Measurements from ENCODE around the gene GATA2.

GATA2 gene

DNA sequence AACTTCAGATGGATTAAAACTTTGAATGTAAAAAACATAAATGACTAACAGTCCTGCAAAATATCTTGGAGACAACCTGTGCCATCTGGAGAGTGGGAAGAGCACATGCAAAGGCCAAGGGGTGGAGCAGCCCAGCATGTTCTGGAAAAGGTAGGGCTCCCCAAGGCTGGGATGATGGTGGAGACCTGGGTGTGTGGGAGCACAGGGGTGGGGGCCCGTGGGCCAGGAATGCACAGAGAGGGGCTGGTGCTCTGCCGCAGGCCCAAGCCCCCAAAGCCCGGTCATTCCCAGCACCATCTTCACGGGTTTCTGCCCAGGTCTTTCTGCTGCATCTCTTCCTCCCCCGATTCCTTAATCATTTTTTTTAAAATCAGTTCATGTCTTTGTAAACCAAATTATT, 9.7 kb upstream of the GATA2 start:
- no peak for DNase-seq (ENCODE audit: extremely low read depth in 1 of 2, low read depth in 1 of 2)

DNA sequence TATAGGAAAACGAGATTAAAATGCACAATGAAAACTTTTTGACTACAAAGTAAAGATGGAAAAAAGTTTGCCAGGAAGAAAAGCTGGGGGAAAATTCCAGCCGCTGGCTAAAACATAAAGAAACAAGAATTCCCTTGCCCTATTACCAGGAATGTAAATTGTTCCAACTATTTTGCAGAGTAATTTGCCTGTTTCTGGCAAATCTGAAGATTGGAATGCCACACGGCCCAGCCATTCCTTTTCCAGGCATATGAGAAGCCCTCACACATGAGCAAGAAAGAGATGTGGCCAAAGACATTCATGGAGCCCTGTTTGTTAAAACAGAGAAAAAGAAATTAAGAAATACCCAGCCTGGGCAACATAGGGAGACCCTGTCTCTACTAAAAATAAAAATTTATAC, 8.4 kb upstream of the GATA2 start:
- no peak for DNase-seq (ENCODE audit: extremely low read depth in 1 of 2, low read depth in 1 of 2)

DNA sequence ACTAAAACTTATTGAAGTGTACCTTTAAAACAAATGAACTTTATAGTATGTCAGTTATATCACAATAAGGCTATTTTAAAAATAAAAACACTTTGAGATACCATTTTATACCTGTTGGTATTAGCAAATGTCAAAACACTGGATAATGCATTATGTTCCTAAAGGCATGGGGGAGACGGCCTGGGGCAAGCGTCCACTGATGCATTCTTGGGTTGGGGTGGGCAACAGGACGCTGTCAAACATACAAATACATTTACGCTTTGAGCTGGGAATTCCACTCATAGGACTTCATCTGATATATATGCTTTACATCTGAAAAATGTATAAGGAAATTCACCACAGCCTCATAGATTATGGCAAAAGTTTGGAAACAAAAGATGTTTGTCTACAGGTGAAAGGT, 7.6 kb upstream of the GATA2 start:
- DNase-seq (ENCODE audit: extremely low read depth in 1 of 2, low read depth in 1 of 2) = no peak

DNA sequence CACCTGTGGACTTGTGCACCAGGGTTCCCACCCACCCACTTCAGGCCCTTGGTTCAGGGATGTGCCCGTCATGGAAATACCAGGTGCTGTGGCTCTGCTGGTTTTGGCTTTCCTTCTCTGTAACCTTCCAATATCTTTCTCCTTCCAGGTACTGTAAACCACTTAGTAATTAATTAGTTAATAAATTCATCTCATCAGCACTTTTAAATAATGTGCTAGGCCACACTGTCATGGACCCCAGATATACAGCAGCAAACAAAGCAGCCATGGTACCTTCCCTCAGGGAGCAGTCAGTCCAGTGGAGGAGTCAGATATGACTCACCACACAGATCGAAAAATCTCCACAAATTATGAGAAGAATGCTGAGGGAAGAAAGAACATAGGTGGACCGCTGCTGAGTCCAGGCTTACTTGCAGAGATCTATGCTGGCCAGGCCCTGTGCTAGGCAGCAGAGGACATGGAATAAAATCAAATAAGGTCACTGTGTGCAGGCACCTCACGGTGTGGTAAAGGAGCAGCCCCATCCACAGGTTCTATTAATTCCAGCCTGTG, 6.8 kb upstream of the GATA2 start:
- DNase-seq (ENCODE audit: extremely low read depth in 1 of 2, low read depth in 1 of 2) = no peak

DNA sequence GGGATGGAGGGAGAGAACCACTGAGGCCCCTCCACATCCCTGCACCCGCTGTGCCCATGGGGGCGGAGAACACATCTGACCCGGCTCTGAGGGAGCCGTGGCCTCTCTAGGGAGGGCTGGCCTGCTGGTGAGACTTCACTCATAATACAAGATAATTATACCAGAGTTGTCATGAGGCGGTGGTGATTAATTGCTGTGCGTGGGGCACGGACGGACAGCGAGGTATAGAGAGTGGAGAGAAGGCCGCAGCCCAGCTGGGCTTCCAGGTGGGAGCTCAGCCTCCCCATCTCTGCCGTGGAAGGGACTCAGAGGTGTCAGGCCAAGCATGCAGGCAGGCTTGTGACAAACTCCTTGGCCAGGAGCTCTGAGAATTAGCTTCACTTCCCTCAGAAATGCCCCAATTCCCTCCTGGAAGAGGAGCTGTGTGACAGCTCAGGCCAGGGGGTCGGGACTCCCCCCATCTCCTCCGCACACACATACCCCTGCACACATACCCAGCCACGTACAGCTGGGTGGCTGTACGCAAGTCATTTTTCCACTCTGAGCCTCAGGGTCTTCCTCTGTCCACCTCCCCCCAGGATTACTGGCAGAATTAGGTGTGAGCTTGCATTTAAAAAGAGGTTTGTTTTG, 6.0 kb upstream of the GATA2 start:
- DNase-seq (ENCODE audit: extremely low read depth in 1 of 2, low read depth in 1 of 2) = no peak

DNA sequence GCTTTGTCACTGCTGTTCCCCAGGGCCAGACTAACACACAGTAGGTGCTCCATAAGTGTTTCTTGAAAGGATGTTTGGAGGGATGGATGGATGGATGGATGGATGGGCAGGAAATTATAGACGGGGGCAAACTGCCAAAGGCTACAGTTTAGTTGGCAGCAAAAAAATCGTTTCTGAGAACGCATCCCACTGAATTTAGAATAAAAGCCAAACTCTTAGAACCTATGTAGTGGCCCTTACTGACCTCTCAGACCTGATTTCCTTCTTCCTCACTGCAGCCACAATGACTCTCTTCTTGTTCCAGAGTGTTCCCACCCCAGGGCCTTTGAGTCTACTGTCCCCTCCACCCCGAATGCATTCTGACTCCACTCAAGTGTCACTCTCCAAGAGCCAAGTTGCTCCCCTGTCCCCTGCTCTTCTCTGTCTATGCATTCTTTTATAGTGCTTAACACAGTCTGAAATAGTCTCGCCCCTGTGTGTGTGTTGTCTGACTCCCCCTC, 5.2 kb upstream of the GATA2 start:
- no peak for DNase-seq (ENCODE audit: extremely low read depth in 1 of 2, low read depth in 1 of 2)

DNA sequence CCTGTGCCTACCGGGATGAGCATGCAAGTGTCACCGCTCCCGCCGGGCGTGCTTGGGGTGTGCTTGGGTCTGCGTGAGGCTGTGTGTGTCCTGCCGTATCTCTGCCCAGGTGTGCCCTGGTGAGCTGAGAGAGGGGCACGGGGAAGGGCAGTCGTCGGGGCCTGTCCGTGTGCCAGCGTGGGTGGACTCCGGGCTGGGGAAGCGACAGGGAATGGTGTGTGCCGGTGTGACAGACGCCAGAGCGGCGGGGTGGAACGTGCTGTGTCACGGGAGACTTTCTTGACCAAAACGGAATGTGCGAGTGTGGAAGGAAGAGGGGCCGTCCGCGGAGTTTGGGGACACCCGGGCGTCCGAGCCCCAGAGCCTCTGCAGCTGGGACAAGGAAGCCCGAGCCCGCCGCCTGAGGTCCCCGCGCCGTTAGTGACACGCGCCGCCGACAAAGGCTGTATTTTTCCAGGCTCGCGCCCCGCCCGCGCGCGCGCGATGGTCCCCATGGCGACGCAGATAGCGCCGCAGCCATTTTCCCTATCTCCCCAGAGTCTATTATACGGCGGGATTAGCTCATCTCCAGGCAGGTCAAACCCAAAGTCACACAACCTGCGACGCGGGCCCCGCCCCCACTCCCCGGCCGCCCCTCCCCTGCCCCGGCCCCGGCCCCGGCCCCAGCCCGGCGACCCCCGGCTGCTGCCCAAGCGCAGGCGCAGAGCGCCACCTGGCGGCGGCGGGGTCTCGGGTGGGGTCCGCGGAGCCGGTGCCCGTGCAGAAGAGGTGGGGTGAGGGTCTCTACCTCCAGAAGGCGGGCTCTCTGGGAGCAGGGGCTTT, 4.5 kb upstream of the GATA2 start:
- DNase-seq (ENCODE audit: extremely low read depth in 1 of 2, low read depth in 1 of 2) = peak in 1 of 2 donors; percentile 61

DNA sequence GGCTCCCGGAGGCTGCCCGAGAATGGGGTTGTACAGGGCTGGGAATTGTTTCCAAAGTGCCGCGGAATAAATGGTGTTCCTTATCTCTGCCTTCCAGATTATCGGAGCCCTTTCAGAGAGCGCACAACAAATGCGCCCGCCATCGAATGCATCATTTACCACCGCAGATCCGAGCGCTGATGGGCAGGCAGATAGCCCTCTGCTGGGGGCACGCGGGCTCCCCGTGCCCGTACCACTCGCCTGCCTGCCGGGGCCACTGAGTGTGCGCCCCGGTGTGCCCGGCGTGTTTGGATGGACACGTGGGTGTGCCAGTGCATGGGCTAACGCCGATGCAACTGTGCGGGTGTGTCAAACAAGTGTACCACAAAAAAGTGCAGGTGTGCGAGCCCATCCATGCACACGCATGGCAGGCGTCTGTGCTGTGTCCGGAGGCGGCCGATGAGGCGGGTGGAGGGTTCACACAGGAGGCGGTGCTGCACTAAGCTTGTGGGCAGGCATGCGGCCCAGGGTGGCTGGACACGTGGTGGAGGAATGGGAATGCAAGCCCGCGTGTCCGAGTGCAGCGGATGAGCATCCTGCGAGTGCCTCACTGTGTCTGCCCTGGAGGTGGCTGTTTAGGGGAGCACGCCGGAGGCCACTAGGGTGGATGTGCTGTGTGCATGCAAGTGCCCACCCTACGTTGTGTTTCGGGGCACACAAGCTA, 3.8 kb upstream of the GATA2 start:
- DNase-seq (ENCODE audit: extremely low read depth in 1 of 2, low read depth in 1 of 2) = no peak

DNA sequence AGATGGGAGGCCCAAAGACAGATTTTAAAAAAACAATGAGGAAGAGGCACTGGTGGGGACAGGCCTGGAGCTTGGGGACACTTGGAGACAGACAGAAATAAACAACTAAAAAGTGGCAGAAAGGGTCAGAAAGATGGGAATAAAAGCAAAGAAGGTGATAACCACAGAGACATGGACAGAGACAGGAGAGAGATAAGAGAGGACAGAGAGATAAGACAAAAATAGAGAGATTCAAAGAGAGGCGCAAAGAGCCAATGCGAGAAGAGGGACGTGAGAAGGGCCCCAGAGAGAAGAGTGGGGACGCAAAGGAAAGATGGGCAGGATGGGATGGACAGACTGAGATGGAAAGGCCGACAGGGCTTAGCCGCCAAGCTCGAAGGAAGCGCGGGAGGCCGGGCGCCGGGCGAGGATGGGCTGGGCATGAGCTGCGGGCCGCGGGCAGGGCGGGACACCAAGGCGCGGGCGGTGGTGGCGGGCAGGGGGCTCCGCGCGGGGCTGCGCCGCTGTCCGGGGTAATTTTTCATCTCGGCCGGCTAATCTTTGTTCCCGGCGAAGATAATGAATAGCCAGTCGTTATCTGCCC, 3.1 kb upstream of the GATA2 start:
- no peak for DNase-seq (ENCODE audit: extremely low read depth in 1 of 2, low read depth in 1 of 2)

DNA sequence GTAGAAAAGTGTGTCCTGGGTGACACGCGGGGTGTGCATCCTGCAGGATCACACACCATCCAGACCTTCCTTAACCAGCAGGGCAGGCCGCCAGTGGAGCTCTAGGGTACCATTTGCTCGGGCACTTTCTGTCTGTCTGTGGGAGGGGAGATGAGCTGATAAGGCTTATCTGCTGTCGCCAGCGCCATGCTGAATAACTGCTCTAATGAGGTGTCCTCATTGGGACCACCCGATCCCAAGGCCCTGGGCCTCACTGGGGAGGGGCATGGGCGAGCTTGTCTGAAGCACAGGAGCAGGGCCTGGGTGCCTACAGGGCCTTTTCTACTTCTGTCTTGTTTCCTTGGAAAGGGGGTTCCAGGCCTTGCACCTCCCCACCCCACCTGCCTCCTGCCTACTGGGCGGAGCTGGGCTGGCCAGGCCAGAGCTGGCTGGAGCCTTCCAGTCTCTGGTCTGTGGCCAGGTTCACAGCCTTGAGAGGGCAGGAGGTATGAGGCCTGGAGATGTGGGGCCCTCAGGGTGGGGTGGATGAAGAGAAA, 2.5 kb upstream of the GATA2 start:
- no peak for DNase-seq (ENCODE audit: extremely low read depth in 1 of 2, low read depth in 1 of 2)

DNA sequence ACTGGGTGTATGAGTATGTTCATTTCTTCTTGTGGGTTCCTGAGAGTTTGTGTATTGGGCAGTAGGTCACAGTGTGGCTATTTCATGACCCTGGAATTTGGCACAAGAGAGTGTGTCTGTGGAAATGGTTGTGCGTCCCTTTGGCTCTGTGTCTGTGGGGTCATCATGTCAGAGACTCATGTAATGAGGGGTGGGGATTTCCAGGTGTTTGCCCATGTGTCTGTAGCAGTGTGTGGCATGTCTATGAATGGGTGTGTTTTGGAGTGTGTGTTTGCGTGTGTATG, 1.3 kb upstream of the GATA2 start:
- DNase-seq (ENCODE audit: extremely low read depth in 1 of 2, low read depth in 1 of 2) = no peak

DNA sequence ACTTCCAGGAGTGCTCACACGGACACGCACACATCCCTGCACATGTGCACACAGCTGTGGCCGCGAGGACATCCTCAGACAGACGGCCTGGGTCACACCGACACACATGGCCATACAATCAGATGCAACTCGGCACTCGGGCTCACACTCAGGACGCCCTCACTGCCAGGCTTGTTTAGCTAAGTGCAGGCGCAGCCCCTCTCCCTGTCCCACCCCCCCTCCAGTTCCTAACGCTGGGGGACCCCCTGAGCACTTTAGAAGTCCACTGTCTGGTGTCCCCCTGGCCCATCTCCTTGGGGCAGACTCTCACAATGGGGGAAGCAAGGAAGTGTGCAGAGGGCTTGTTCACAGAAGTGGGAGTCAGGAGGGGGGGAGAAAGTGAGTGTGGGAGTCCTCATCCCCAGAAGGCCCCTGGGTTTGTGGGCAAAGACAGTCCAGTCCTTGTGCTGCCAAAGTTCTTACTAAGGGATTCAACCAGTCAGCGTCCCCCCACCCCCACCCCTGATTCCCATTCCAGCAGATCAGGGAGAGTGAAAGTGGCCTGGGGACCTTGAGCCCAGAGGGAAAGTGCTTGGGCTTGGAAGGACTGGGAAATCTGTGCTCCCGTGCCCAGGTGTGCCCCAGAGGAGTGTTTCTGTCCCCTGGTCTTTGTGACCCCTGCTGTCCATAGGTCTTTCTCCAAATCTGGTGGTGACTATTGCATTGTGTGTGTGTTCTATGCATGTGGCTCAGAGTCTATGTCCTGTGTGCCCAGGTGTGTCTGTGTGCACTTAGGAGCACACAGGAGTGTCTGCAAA, 767 bp upstream of the GATA2 start:
- no peak for DNase-seq (ENCODE audit: extremely low read depth in 1 of 2, low read depth in 1 of 2)

DNA sequence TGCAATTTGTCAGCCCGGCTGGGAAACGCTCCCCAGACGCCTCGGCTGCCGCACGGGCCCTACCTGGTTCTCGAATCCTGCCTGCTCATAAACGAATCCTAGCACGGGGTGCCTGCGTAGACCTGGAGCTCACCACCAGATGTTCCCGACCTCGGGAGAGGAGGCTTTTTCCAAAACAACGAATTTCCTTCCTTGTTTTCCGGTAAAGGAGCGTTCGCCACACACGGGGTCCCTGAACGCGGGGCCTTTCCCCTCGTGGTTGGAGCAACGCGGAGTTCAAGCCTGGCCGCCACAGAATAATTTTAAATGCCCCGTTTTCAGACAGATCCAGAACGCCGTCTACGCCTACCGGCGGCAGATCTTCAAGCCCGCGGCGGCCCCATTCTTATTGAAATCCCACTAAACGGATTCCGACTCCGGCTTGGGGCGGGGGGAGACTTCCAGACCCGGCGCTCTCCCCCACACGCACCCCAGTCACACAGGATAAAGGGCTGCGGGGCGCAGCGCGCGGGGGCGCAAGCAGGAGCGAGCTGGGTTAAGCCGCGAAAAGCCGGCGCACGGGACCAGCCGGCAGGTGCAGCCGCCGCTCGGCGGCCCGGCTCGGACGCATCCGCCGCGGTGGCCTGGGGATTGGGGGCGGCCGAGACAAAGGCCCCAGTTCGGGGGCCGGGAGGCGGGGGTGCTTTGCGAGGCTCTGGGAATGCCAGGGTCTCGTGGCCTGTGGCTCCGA, 895 bp downstream of the GATA2 start:
- DNase-seq (ENCODE audit: extremely low read depth in 1 of 2, low read depth in 1 of 2) = no peak

DNA sequence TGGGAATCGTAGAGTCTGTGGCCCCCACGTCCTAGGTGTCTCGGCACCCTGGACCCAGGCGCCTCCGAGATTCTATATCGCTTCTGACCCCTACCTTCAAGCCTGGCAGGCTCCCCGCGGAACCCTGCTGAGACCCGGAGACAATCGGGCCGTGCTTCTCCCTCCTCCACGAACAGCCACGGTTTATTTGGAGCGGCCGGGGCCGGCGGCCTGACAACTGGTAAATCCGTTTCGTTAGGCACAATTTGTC, 1.4 kb downstream of the GATA2 start:
- no peak for DNase-seq (ENCODE audit: extremely low read depth in 1 of 2, low read depth in 1 of 2)

DNA sequence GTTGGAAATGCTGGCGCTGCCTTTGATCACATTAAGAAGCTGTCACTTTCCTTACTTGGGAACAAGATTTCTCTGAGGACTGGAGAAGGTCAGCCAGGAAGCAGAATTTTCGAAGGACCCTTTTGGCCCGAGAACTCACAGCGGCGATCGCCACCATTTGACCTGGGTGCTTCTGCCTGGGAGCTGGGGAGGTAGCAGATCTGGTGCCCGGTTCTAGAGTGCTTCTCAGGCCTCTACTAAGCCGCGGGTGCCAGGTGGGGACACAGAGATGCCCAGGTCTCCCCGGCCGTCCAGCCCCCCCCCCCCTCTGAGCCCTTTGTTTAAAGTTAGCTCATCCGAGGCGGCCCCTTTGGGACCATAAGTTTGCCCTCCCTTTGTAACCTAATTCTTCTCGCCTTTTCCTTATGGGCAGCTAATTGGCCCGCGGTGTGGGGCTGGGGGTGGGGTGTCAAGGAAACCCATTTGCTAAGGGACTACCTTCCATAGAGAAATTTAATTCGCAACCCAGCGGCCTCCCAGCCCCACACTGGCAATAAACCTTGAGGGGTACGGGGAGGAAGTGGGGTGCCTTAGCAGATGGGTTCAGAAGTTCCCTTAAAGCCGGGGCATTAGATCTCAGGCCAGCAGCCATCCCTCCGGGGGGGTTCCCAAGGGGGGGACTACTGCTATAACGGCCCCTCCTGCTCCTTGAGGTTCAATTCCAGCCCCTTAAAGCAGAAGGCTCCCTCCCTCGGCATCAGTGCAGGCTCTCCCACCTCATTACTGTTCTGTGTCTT, 1.9 kb downstream of the GATA2 start:
- no peak for DNase-seq (ENCODE audit: extremely low read depth in 1 of 2, low read depth in 1 of 2)

DNA sequence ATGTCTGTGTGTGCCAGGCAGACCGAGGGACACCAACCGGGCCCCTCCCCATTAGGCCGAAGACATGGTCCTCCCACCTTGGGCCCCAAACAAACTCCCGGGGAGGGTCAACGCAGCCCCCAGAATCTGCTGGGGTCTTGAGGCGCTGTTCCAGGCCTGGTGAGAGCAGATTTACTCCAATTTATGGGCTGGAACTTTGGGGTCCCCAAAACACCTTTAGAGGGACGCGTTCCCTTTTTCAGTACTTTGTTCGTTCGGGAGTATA, 2.4 kb downstream of the GATA2 start:
- DNase-seq (ENCODE audit: extremely low read depth in 1 of 2, low read depth in 1 of 2) = no peak

DNA sequence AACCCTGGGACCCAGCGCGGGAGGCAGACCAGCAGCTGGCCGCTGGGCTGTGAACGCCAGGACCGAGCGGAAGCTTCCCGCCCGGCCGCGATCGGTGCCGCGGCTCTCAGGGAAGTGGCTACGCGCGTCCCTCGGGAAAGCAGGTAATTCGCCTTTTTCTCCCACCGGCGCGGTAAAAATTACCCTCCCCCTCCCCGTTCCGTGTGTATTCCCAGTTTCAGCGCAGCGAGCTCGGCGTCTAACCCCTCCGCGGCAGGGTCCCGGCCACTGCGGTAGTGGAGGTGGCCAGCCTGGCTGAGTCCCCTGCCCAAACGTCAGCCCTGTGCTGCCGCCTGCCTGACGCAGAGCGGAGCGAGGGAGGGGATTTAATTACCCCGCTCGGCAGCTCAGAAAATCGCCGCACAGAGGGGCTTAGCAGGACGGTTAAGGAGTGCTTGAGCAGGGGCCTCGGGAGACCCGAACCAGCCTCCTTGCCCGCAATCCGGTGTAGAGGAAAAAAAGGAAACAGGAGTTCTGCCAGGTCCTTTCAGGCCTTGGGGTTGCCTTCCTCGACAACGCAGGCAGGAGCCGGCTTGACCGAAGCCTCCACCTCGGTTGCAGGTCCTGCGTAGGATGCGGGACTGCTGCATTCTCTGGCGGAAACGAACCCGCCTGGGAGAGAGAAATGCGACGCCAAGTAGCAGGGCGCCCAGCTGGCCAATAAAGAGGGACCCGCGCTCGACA, 2.9 kb downstream of the GATA2 start:
- no peak for DNase-seq (ENCODE audit: extremely low read depth in 1 of 2, low read depth in 1 of 2)

DNA sequence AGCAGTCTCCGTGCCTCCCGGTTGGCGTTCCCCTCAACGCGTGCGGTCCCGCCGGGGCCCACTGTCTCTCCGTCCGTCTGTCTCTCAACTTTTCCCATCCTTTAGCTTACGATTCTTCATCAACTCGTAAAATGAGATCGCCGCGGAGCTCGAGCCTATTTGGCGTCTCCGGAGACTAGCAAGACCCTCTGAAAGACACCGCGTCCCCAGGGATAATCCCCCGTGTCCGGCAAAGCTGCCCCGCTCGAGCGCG, 3.4 kb downstream of the GATA2 start:
- DNase-seq (ENCODE audit: extremely low read depth in 1 of 2, low read depth in 1 of 2) = no peak

DNA sequence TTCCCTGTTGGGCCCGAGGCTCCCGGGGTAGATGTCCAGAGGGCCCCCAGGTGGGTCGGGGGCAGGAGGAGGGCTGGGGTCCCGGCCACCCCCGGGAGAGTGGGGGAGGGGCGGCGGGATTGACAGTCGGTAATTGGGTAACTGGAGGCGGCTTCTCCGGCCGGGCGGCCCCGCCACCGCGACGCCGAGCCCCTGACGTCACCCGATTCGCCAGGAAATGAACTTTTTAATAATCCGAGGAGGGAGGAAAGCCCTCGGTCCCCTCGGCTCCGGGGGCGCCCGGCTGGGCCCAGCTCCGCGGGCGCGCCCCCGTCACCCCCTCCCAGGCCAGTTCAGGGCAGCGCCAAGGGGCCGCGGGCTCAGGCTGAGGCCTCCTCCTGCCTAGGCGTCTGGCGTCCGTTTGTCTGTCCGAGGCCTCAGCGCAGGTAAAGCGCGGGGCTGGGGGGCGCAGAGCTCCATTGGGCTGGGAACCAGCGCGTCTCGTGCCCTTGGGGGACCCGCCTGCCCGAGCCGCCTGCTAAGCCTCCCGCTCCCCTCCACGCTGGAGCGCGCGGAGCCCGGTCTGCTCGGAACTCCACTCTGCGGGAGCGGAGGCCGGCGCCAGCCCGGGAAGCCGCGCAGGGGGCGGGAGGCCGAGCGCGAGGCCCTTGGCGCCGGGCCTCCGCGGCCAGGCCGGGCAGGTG, 3.9 kb downstream of the GATA2 start:
- DNase-seq (ENCODE audit: extremely low read depth in 1 of 2, low read depth in 1 of 2) = no peak
